HCT116 (cell line): Measurements from ENCODE around the gene DUSP18. TPM values are rescaled to one million over a fixed set of nuclear protein-coding genes. Genes with fewer than 3 reads are reported as not detected.
A peak's percentile ranks its signal among the peaks of the same experiment; 100 is the strongest.

Experiments
- ATAC-seq: fragments of 200-7000 bp; cut with Tn5 transposase; 2 replicates; pipeline ENCODE4 v1.9.1; 2020; ENCODE audit warnings: mild to moderate bottlenecking, moderate library complexity
- BruUV-seq: library from RNA; stranded (reverse); fragments of 400-500 nt; replicated peaks from 2 replicates; lab custom pipeline; 2021; lab: Mats Ljungman, UMichigan
- CTCF ChIA-PET: fragments of 300-600 bp; sonication (Branson Sonifier 250); formaldehyde crosslinking; loops from one replicate; lab custom pipeline; 2021; ENCODE audit warnings: antibody characterized with exemption; lab: Charles Lee
- POLR2A ChIA-PET: fragments of 300-600, 350-600 bp; sonication (Branson Sonifier 250); formaldehyde crosslinking; loops from one replicate; lab custom pipeline; 2021; ENCODE audit warnings: antibody characterized with exemption; lab: Charles Lee
- RAD21 ChIA-PET, 2 experiments: fragments of 300-600 bp; sonication (Branson Sonifier 250); formaldehyde crosslinking; loops; one replicate each; lab custom pipeline; 2023; ENCODE audit warnings: low total read pairs in 2 of 2; ENCODE audit not compliant: uncharacterized antibody in 2 of 2, unreplicated experiment in 2 of 2, low non-redundant PET in 1 of 2; lab: Charles Lee
- DNase-seq: peaks from one replicate; pipeline ENCODE4 v3.0.0-alpha.2; 2010; ENCODE audit warnings: low read depth, low spot score
- H2AFZ ChIP-seq: fragments of 200-600 bp; shearing (Covaris generic), sonication (generic); 2 replicates; pipeline ENCODE4 v1.6.1; 2017; ENCODE audit warnings: low read depth, mixed run types, mixed read lengths, antibody characterized with exemption, low read length; ENCODE audit not compliant: poor library complexity, severe bottlenecking
- H3K27ac ChIP-seq: 2 replicates; pipeline ENCODE4 v1.5.1; 2012; ENCODE audit warnings: low read depth, low read length
- H3K27me3 ChIP-seq: fragments of 200-600 bp; sonication (generic); 2 replicates; pipeline ENCODE4 v1.6.1; 2016; ENCODE audit warnings: mixed run types, low read length, mixed read lengths; ENCODE audit not compliant: insufficient read depth
- H3K36me3 ChIP-seq, 2 experiments: fragments of 200-500 bp in 1 of 2; fragments of 200-600 bp in 1 of 2; sonication (Bioruptor generic) in 1 of 2; sonication (generic) in 1 of 2; 2 replicates each; pipeline versions ENCODE4 v1.5.1 to v1.6.1; 2014 to 2016; ENCODE audit warnings: low read length in 2 of 2, inconsistent platforms in 1 of 2, mixed read lengths in 1 of 2, mixed run types in 1 of 2; ENCODE audit not compliant: insufficient read depth in 2 of 2, control insufficient read depth in 1 of 2
- H3K4me1 ChIP-seq, 2 experiments: fragments of 200-600 bp in 1 of 2; sonication (generic) in 1 of 2; 2 replicates each; pipeline versions ENCODE4 v1.5.1 to v1.6.1; 2012 to 2017; ENCODE audit warnings: low read length in 2 of 2, inconsistent platforms in 1 of 2, mild to moderate bottlenecking in 1 of 2, mixed read lengths in 1 of 2, mixed run types in 1 of 2, moderate library complexity in 1 of 2; ENCODE audit not compliant: insufficient read depth in 2 of 2, control insufficient read depth in 1 of 2
- H3K4me2 ChIP-seq: fragments of 200-600 bp; sonication (generic); 2 replicates; pipeline ENCODE4 v1.6.1; 2017; ENCODE audit warnings: mixed run types, low read length, mixed read lengths
- H3K4me3 ChIP-seq, 2 experiments: fragments of 200-600 bp in 1 of 2; sonication (generic) in 1 of 2; replicated peaks in 1 of 2; 2 replicates each; pipeline ENCODE4 v1.5.1; 2011 to 2016; ENCODE audit warnings: low read length in 2 of 2, control low read depth in 1 of 2, low read depth in 1 of 2, mild to moderate bottlenecking in 1 of 2, mixed read lengths in 1 of 2, mixed run types in 1 of 2
- H3K79me2 ChIP-seq: fragments of 200-600 bp; sonication (generic); 2 replicates; pipeline ENCODE4 v1.6.1; 2017; ENCODE audit warnings: mild to moderate bottlenecking, mixed run types, low read length, moderate library complexity, mixed read lengths; ENCODE audit not compliant: insufficient read depth
- H3K9ac ChIP-seq: fragments of 200-600 bp; sonication (generic); 2 replicates; pipeline ENCODE4 v1.6.1; 2016; ENCODE audit warnings: low read length, mixed read lengths
- H3K9me2 ChIP-seq: fragments of 200-600 bp; sonication (generic), shearing (Covaris generic); 2 replicates; pipeline ENCODE4 v1.6.1; 2017; ENCODE audit warnings: mixed run types, mild to moderate bottlenecking, moderate library complexity; ENCODE audit not compliant: insufficient read depth
- H3K9me3 ChIP-seq, 2 experiments: fragments of 200-500 bp in 1 of 2; fragments of 200-600 bp in 1 of 2; sonication (Bioruptor generic) in 1 of 2; sonication (generic) in 1 of 2; 2 replicates each; pipeline ENCODE4 v1.6.1; 2014 to 2017; ENCODE audit warnings: low read length in 2 of 2, mixed read lengths in 2 of 2, inconsistent platforms in 1 of 2, low read depth in 1 of 2, mild to moderate bottlenecking in 1 of 2, mixed run types in 1 of 2, moderate library complexity in 1 of 2; ENCODE audit not compliant: control insufficient read depth in 1 of 2, insufficient read depth in 1 of 2
- H4K20me1 ChIP-seq: fragments of 200-600 bp; sonication (generic), shearing (Covaris generic); 2 replicates; pipeline ENCODE4 v1.6.1; 2017; ENCODE audit warnings: mixed run types, mild to moderate bottlenecking, moderate library complexity; ENCODE audit not compliant: insufficient read depth
- ATF3 ChIP-seq: IDR thresholded peaks from 2 replicates; pipeline ENCODE4 v1.6.1; 2012
- CEBPB ChIP-seq: IDR thresholded peaks from 2 replicates; pipeline ENCODE4 v1.6.1; 2012; ENCODE audit warnings: low read depth
- EZH2 ChIP-seq: fragments of 200-600 bp; sonication (generic); IDR thresholded peaks from 2 replicates; pipeline ENCODE4 v1.6.1; 2017; ENCODE audit warnings: antibody characterized with exemption, mixed run types
- EZH2phosphoT487 ChIP-seq: fragments of 200-600 bp; IDR thresholded peaks from 2 replicates; pipeline ENCODE4 v1.6.1; 2018; ENCODE audit warnings: antibody characterized with exemption, borderline replicate concordance
- FOSL1 ChIP-seq: IDR thresholded peaks from 2 replicates; pipeline ENCODE4 v1.6.1; 2012; ENCODE audit warnings: low read depth
- JUND ChIP-seq: IDR thresholded peaks from 2 replicates; pipeline ENCODE4 v1.6.1; 2012
- MAX ChIP-seq: IDR thresholded peaks from 2 replicates; pipeline ENCODE4 v1.6.1; 2012
- POLR2A ChIP-seq: IDR thresholded peaks from 2 replicates; pipeline ENCODE4 v1.7.0; 2011; ENCODE audit warnings: borderline replicate concordance; ENCODE audit not compliant: insufficient read depth, insufficient read length; ENCODE audit errors: extremely low read depth
- RAD21 ChIP-seq: IDR thresholded peaks from 2 replicates; pipeline ENCODE4 v1.6.1; 2012; ENCODE audit warnings: low read depth, mild to moderate bottlenecking
- REST ChIP-seq: IDR thresholded peaks from 2 replicates; pipeline ENCODE4 v1.6.1; 2012; ENCODE audit warnings: low read depth
- SP1 ChIP-seq: IDR thresholded peaks from 2 replicates; pipeline ENCODE4 v1.6.1; 2012; ENCODE audit warnings: low read depth
- SRF ChIP-seq: IDR thresholded peaks from 2 replicates; pipeline ENCODE4 v1.6.1; 2012; ENCODE audit warnings: low read depth
- TCF7L2 ChIP-seq: IDR thresholded peaks from 2 replicates; pipeline ENCODE4 v1.7.0; 2011; ENCODE audit warnings: borderline replicate concordance, inconsistent platforms; ENCODE audit not compliant: insufficient read depth, insufficient read length; ENCODE audit errors: extremely low read depth
- intact Hi-C: fragments of 100-400 bp; cut with micrococcal nuclease; formaldehyde crosslinking; loops from 2 replicates; pipeline ENCODE4 v1.10.0; 2022
- total RNA-seq: library from RNA; stranded (reverse); gene quantifications from one replicate; pipeline ENCODE4 v1.2.1, GENCODE V29; 2021; ENCODE audit not compliant: unreplicated experiment

DUSP18 gene
- total RNA-seq, 1 experiment from 2014 or later: 9.7 TPM

- TF ChIP-seq EZH2: no peak
- no peak for TF ChIP-seq POLR2A
- TF ChIP-seq REST: no peak
- 0 out of 2 replicates have a peak, but pooled peaks have one; percentile 14 for TF ChIP-seq JUND
- TF ChIP-seq SP1: peak; percentile 32
- TF ChIP-seq TCF7L2: peak; percentile 71
- no peak for TF ChIP-seq SRF
- TF ChIP-seq EZH2phosphoT487: no peak
- peak; percentile 50 for TF ChIP-seq CEBPB
- no peak for TF ChIP-seq RAD21
- no peak for TF ChIP-seq FOSL1
Observed at GRCh38 chr22:30705710-30706651, 38.3 kb upstream of the DUSP18 start (continued).

GRCh38 chr22:30704978-30705377 lies 37.3 kb upstream of the DUSP18 start:
- TF ChIP-seq ATF3: no peak
- TF ChIP-seq MAX: 0 out of 2 replicates have a peak, but pooled peaks have one; percentile 13
- peak; percentile 45; the same call in 1 of the 2 replicates for TF ChIP-seq CEBPB
- TF ChIP-seq, all 23 proteins: peak for 2
- no peak overlapping the region for H3K9ac ChIP-seq
- no peaks in the 10 kb centered on the region for H3K36me3 ChIP-seq
- no peaks in the 10 kb centered on the region for H4K20me1 ChIP-seq
- no peak overlapping the region for H2AFZ ChIP-seq
- ATAC-seq (no peak), DNase-seq (no peak)
- CTCF ChIA-PET: no interaction called here
- peaks cover 6% of the 10 kb centered on the region; the same call in 1 of the 2 replicates for H3K79me2 ChIP-seq
- H3K27ac ChIP-seq: no peak overlapping the region
- peak overlapping the region; percentile 3; the same call in 1 of the 2 replicates for H3K4me2 ChIP-seq
- POLR2A ChIA-PET: no interaction called here
- no peak overlapping the region for H3K4me3 ChIP-seq
- intact Hi-C loops: loop anchor here (5.0 kb wide), 1 partner anchor 73 kb away; no protein-coding TSS in a partner anchor
- no peaks in the 10 kb centered on the region; a peak in 1 of 4 replicates for H3K9me3 ChIP-seq
- RAD21 ChIA-PET: no interaction called here
- peaks cover 52 to 73% of the 10 kb centered on the region in 2 experiments for H3K4me1 ChIP-seq
- no TSS peak for BruUV-seq
- H3K9me2 ChIP-seq: no peaks in the 10 kb centered on the region
- no peaks in the 10 kb centered on the region for H3K27me3 ChIP-seq
